SU-DHL-6 (cell line): Measurements from ENCODE around the gene GRM2.

ENCODE experiments used
- EZH2phosphoT487 ChIP-seq: fragments of 200-600 bp; sonication (generic), shearing (Covaris generic); conservative IDR thresholded peaks from 2 replicates; pipeline ENCODE4 v1.6.1; 2018; ENCODE audit warnings: mild to moderate bottlenecking, antibody characterized with exemption, low read length, moderate library complexity, mixed read lengths
- TF ChIP-seq, protein P1 (sequence below): fragments of 200-600 bp; sonication (generic); IDR thresholded peaks from one replicate; pipeline ENCODE4 v1.5.1; 2017; ENCODE audit warnings: antibody characterized with exemption, mild to moderate bottlenecking, low read length, moderate library complexity; ENCODE audit not compliant: insufficient read depth, poor library complexity, severe bottlenecking

DNA sequence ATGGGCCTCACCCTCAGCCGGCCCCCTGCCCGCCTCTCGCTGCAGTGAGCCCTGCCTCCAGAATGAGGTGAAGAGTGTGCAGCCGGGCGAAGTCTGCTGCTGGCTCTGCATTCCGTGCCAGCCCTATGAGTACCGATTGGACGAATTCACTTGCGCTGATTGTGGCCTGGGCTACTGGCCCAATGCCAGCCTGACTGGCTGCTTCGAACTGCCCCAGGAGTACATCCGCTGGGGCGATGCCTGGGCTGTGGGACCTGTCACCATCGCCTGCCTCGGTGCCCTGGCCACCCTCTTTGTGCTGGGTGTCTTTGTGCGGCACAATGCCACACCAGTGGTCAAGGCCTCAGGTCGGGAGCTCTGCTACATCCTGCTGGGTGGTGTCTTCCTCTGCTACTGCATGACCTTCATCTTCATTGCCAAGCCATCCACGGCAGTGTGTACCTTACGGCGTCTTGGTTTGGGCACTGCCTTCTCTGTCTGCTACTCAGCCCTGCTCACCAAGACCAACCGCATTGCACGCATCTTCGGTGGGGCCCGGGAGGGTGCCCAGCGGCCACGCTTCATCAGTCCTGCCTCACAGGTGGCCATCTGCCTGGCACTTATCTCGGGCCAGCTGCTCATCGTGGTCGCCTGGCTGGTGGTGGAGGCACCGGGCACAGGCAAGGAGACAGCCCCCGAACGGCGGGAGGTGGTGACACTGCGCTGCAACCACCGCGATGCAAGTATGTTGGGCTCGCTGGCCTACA, 8.5 kb downstream of the GRM2 start:
- TF ChIP-seq, protein P1, sequence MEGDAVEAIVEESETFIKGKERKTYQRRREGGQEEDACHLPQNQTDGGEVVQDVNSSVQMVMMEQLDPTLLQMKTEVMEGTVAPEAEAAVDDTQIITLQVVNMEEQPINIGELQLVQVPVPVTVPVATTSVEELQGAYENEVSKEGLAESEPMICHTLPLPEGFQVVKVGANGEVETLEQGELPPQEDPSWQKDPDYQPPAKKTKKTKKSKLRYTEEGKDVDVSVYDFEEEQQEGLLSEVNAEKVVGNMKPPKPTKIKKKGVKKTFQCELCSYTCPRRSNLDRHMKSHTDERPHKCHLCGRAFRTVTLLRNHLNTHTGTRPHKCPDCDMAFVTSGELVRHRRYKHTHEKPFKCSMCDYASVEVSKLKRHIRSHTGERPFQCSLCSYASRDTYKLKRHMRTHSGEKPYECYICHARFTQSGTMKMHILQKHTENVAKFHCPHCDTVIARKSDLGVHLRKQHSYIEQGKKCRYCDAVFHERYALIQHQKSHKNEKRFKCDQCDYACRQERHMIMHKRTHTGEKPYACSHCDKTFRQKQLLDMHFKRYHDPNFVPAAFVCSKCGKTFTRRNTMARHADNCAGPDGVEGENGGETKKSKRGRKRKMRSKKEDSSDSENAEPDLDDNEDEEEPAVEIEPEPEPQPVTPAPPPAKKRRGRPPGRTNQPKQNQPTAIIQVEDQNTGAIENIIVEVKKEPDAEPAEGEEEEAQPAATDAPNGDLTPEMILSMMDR = no peak
- TF ChIP-seq EZH2phosphoT487 = no peak
